ENCODE measurements around the gene PTPRN2.

Gene PTPRN2

DNA sequence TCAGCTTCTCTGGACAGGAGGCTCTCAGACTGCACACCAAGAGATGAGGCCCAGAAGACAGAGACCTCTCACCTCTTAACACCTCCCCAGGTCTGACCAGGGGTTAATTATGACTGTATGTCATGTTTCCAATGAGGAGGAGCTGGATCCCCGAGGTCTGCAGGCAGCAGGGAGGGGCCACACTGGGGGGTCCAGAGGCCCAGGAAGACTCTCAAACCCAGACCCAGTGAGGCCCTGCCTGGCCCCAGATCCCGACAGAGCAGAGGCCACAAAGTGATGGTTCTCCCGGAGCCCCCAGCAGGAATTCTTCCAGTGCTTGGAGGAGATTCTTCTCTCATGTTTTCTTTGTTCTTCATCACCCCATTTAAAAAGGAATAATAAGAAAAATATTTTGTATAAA lies 28.8 kb downstream of the PTPRN2 start:
- FAIRE-seq = no peak

DNA sequence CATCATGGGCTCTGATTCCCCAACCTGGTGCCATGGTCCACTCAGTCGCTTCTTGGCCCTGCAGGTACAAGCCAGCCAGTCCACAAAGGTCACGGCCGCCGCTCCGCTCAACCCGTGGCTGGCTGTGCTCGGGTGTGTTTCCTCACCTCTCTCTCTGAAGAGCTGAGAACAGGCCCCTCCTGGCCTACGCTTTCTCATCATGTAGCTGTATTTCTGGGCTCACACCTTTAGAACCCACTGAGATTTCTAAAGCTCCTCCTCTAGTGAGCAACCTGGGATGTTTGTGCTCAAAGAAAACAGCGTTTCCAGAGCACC lies 30.2 kb downstream of the PTPRN2 start:
- no peak for FAIRE-seq
- no peak for DNase-seq (ENCODE audit: insufficient read length, low spot score)

More for the DNA sequence above, 28.8 kb downstream of the PTPRN2 start:
- no peak for DNase-seq (ENCODE audit: insufficient read length, low spot score)

DNA sequence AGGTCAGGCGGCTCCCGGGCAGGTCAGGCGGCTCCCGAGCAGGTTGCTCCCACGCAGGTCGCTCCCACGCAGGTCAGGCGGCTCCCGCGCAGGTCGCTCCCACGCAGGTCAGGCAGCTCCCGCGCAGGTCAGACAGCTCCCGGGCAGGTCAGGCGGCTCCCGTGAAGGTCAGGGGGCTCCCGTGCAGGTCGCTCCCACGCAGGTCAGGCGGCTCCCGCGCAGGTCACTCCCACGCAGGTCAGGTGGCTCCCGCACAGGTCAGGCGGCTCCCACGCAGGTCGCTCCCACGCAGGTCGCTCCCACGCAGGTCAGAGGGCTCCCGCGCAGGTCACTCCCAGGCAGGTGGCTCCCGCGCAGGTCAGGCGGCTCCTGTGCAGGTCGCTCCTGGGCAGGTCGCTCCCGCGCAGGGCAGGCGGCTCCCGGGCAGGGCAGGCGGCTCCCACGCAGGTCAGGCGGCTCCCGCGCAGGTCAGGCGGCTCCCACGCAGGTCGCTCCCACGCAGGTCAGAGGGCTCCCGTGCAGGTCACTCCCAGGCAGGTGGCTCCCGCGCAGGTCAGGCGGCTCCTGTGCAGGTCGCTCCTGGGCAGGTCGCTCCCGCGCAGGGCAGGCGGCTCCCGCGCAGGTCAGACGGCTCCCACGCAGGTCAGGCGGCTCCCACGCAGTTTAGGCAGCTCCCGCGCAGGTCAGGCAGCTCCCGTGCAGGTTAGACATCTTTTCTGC lies 30.7 kb downstream of the PTPRN2 start:
- DNase-seq (ENCODE audit: insufficient read length, low spot score) = no peak
- no peak for FAIRE-seq

DNA sequence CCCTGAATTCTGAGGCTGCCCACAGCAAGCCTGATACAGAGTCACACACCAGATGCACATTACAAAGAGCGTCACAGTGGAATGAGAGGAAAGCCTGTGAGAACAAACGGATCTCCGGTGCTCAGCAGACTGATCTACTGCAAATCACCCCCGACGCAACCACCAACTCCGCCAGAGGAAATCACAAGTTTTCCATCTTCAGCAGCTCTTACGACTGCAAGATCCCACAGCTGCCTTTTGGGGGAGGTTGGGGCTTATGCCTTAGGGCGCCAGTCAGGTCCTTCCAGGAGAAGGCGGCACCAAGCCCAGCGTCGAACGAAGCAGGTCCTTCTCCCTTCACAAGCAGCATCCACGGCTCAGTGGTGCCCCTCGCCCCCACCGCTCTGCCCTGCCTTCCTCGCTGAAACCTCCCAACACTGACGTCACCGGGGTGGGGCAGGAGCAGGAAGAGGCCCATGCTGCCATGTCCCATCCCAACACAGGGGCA lies 32.5 kb downstream of the PTPRN2 start:
- DNase-seq (ENCODE audit: insufficient read length, low spot score) = no peak
- no peak for FAIRE-seq

GRCh38 chr7:158550886-158551452 lies 36.7 kb downstream of the PTPRN2 start:
- FAIRE-seq (no peak), DNase-seq (ENCODE audit: insufficient read length, low spot score) (no peak)

- DNase-seq (ENCODE audit: insufficient read length, low spot score) (no peak), FAIRE-seq (no peak)
Measured at GRCh38 chr7:158550394-158550700, 37.3 kb downstream of the PTPRN2 start.

GRCh38 chr7:158549616-158550393 lies 37.8 kb downstream of the PTPRN2 start:
- no peak for DNase-seq (ENCODE audit: insufficient read length, low spot score)
- FAIRE-seq = no peak

DNA sequence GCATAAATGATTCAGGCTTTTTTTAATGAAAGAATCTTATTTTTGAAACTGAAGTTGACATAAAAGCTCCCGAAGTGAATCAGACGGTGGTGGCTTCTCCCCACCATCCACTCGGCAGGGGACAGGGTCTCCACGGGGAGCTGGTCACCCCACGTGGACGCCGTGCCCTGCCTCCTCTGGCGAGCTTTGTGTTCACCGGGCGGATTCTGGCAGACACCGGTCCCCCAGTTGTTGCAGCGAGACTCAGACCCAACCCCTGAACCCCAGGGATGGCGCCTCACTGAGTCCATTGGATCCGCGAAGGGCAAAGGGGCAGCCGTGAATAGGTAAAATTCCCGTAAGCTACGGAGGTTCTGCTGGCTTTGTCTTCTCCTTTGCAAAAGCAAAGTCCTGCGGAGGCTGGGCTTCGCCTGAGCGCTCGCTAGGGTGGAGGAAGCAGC lies 38.4 kb downstream of the PTPRN2 start:
- FAIRE-seq (no peak), DNase-seq (ENCODE audit: insufficient read length, low spot score) (no peak)

DNA sequence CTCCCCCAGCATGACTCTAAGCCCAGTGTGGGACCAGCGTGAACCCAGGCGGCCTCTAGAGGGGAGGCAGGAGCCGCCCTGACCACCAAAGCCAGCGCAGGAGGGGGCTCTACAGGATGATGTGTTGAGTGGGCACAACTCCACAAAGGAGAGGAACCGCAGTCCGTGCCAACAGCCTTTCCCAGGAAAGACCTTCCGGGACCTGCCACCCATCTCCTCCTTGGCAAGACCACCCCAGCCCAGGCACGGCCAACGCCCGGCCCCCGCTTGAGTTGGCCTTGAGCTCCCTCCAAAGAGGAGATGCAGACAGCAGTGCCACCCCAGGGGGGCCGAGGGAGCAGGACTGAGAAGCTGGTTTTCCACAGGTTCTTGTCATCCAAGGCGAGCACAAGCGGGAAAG lies 38.9 kb downstream of the PTPRN2 start:
- DNase-seq (ENCODE audit: insufficient read length, low spot score) (no peak), FAIRE-seq (no peak)

DNA sequence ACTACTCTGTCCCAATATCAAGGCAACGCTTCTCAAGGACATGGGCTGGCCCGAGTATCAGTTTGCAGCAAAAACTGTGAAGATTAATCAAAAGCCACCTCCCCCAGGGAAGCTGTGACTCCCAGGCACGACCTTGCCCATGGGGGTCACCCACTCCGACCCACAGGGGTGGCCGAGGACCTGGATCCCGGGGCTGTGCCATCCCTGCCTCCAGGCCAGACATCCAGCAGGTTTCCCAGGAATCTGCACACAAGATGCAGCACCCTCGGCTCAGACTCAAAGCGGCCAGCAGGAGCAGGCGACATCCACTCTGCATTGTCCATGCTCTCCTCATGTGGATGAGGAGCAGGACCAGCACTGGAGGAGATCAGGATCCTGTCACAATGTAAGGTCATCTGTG lies 39.8 kb downstream of the PTPRN2 start:
- FAIRE-seq (no peak), DNase-seq (ENCODE audit: insufficient read length, low spot score) (no peak)

GRCh38 chr7:158546626-158547025 lies 41.0 kb downstream of the PTPRN2 start:
- DNase-seq (ENCODE audit: insufficient read length, low spot score) (no peak), FAIRE-seq (no peak)

DNA sequence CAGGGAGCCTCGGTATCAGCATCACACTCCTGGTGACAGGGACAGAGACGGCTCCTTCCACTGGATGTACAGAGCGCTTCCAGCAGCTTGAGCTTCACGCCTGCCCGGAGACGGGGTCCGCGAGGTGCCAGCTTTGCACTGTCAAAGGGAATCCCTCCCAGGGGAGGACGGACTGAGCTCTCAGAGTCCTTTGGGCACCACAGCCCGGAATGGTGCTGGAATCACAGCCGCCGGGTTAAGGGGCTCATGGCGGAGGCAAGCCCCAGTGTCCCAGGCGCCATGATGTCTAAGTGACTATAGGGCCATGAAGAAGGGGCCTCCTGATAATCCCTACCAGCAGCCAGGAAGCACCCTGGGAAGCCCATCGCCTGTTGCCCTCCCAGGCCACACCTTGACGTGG lies 41.4 kb downstream of the PTPRN2 start:
- no peak for DNase-seq (ENCODE audit: insufficient read length, low spot score)
- FAIRE-seq = no peak

- no peak for DNase-seq (ENCODE audit: insufficient read length, low spot score)
- no peak for FAIRE-seq
Measured at GRCh38 chr7:158544708-158545107, 42.9 kb downstream of the PTPRN2 start.

GRCh38 chr7:158543840-158544239 lies 43.8 kb downstream of the PTPRN2 start:
- FAIRE-seq (no peak), DNase-seq (ENCODE audit: insufficient read length, low spot score) (no peak)

DNA sequence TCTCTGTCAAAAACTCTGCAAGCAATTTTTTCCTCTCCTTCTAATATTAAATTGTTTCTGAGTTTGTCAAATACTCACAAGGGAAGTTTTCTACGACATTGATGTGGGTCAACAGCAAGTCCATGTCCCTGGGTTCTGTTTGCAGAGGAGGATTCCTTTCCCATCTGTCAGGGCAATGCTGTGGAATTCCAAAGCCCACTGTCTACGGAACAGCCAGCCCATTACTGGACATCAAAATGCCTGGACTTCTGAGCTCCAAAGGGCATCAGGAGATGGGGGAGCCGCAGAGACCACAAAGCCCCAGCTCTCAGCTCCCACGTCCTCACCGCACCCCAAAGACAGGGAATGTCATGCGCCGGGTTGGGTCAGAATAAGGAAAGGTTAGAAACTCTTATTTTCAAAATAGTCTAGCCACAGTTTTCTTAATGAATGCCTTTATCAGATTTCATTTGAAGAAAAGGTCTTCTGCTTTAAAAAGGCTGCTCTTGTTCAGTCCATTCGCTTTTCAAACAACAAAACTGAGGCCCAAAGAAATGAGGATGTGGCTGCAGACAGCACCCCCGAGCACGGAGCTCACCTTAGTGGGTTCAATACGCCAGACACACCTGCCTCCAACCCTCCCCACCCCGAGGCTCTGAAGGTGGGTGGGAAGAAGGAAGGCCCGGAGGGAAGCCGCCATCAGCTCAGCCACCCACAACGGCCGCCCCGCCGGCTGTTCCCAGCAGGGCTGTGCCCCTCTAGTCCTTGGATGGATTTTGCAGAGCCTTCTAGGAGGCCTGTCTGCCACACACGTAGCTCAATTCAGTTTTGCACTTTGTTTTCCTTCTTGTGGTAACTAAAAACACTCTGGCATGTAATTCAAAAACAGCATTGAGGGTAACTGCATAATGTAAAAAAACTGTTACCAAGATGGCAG lies 44.7 kb downstream of the PTPRN2 start:
- no peak for FAIRE-seq
- DNase-seq (ENCODE audit: insufficient read length, low spot score) = no peak

GRCh38 chr7:158541346-158542010 lies 46.1 kb downstream of the PTPRN2 start:
- DNase-seq (ENCODE audit: insufficient read length, low spot score) = no peak
- FAIRE-seq = no peak

GRCh38 chr7:158539711-158540146 lies 47.9 kb downstream of the PTPRN2 start:
- FAIRE-seq (no peak), DNase-seq (ENCODE audit: insufficient read length, low spot score) (no peak)

DNA sequence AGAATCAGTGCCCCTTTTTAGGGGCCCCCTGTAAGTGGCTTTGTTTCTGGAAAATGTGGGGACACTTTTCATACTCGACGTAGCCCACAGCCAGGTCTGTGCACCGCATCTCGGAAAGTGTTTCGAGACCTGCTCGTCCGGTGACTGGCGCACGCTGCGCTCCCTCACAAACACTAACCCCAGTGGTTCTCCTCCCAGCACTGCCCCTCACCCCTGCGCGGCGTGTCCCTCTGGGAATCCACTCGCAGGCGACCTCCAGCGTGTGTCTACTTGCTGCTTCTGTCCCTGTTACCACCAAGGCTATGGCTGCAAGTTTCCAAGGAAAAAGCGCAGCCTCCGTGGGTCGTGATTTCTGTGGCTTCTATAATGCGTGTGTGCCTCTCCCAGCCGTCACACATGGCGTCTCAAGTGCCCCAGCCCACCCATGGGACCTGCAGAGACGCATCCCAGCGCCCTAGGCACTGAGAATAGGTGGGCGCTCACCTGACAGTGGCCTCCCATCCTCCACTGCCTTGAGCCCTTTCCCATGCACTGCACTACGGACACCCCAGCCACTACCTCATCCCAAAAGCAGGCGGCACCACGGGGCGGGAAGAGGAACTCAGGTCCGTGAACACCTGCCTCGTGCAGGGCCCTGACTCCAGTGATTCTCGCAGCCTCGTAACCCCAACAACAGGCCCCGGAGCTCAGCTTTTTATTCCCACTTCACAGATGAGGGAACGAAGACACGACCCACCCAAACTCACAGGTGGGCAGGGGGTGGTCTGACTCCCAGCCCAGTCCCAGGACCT lies 49.3 kb downstream of the PTPRN2 start:
- FAIRE-seq (no peak), DNase-seq (ENCODE audit: insufficient read length, low spot score) (no peak)

GRCh38 chr7:158537516-158537882 lies 50.1 kb downstream of the PTPRN2 start:
- FAIRE-seq (no peak), DNase-seq (ENCODE audit: insufficient read length, low spot score) (no peak)
